Measurements from ENCODE around the gene HMCN2.

HMCN2 gene

DNA sequence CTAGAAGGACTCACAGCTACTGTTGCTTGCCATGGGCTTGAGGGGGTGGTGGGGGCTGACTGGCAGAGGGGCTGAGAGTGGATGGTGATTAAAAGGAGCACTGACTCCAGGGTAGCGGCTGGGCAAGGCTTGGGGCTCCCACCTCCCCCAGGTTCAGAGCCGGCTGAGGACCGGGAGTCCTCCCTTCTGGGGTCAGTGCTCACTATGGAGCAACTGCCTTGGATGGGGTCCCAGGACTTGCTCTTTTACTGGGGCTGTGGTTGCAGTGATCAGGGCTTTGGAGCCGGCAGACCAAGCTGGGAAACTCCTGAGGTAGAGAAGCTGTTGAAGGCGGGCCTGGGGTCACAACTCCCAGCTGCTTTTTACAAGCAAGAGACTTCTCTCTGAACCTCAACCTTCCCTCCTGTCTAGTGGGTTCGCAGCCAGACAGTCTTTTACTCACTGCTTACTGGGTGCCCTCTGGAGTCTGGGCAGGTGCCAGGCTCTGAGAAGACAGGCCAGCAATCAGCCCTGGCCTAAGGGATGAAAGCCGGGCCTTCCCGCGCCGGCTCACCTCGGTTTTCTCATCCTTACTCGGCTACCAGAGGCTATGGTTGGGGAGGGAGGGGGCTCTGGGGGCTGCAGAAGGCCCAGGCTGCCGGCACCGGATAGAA, 178.4 kb downstream of the HMCN2 start:
- Histone ChIP-seq H2BK15ac (ENCODE audit: low read length) (peak overlapping the region; percentile 94), H3K4ac (ENCODE audit: low read length) (no peak overlapping the region), H2BK120ac (ENCODE audit: low read depth, low read length) (peak overlapping the region; percentile 43), H3K79me1 (ENCODE audit: low read depth, low read length) (no peaks in the 10 kb centered on the region), H3K4me3 (ENCODE audit: low read length in 2 of 2) (no peak overlapping the region), H2AFZ (ENCODE audit: low read length) (peak overlapping the region; percentile 88), H3K27ac (replicated peaks; ENCODE audit: low read length) (no peak overlapping the region), H3K4me1 (ENCODE audit: control insufficient read depth in 2 of 2, insufficient read depth in 1 of 2, low read depth in 1 of 2, low read length in 2 of 2) (peaks cover 19 to 27% of the 10 kb centered on the region in 2 donors), H3K4me2 (ENCODE audit: insufficient read depth, low read length, poor library complexity, severe bottlenecking) (peak overlapping the region; percentile 96), H2BK5ac (ENCODE audit: low read length) (no peak overlapping the region), H4K8ac (ENCODE audit: low read depth, low read length) (peak overlapping the region; percentile 32), H3K9ac (ENCODE audit: low read depth, low read length, poor library complexity) (no peak overlapping the region), H4K91ac (ENCODE audit: low read depth, low read length, poor library complexity) (no peak overlapping the region), H3K36me3 (replicated peaks in 1 of 2; ENCODE audit: control insufficient read depth in 2 of 2, insufficient read depth in 2 of 2, low read length in 2 of 2) (no peaks in the 10 kb centered on the region), H2BK12ac (ENCODE audit: low read length) (no peak overlapping the region), H3K9me3 (replicated peaks in 1 of 2; ENCODE audit: control insufficient read depth in 2 of 2, insufficient read depth in 1 of 2, low read depth in 1 of 2, low read length in 2 of 2) (peaks cover 3 to 4% of the 10 kb centered on the region in 2 donors), H3K23ac (ENCODE audit: low read depth, low read length, poor library complexity) (no peak overlapping the region), H3K14ac (ENCODE audit: low read length) (no peak overlapping the region), H2AK5ac (ENCODE audit: low read depth, low read length) (peak overlapping the region; percentile 40), H3K27me3 (ENCODE audit: control insufficient read depth in 3 of 3, insufficient read depth in 3 of 3, low read depth in 1 of 3, low read length in 3 of 3) (peaks cover 0 to 49% (median 13%) of the 10 kb centered on the region in 3 experiments), H3K18ac (ENCODE audit: low read length) (peak overlapping the region; percentile 92)
- WGBS, 2 donors (ENCODE audit: extremely low coverage in 2 of 2, insufficient read length in 2 of 2, insufficient replicate concordance in 1 of 2), result no CpG with 5 or more reads among the region's 14 CpGs
- no peak for DNase-seq (ENCODE audit: low spot score)

DNA sequence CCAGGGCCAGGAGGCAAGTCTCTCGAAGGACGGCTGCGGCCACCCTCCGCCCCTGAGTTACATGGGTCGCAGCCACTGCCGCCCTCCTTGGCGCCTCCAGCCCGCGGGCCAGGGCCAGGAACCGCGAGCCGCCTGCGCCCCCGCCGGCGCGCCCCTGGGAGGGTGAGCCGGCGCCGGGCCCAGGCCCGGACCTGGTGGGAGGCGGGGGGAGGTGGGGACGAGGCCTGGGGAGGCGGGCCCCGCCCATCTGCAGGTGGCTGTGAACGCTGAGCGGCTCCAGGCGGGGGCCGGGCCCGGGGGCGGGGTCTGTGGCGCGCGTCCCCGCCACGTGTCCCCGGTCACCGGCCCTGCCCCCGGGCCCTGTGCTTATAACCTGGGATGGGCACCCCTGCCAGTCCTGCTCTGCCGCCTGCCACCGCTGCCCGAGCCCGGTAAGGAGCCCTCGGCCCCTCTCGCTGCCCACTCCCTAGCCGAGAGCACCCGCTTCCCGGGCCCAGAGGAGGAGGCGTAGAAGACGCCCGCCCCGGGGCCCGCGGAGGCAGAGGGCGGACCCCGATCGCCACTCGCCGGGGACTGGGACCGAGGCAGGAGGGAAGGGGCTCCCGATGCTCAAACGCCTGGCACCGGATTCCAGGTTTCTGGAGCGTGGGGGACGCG, 179.1 kb downstream of the HMCN2 start, which contains the start of gene ASS1:
Gene ASS1, plus strand, starts transcription at position 397 of the 657 bp plus-strand sequence. CDS start 7,268 bp downstream, outside the sequence.
- Histone ChIP-seq H3K9ac (ENCODE audit: low read depth, low read length, poor library complexity) (peak within 1 kb of the TSS; percentile 83), H3K18ac (ENCODE audit: low read length) (peak within 1 kb of the TSS; percentile 92), H3K23ac (ENCODE audit: low read depth, low read length, poor library complexity) (peak within 1 kb of the TSS; percentile 25), H3K4ac (ENCODE audit: low read length) (peak within 1 kb of the TSS; percentile 70), H3K4me3 (ENCODE audit: low read length in 2 of 2) (peak within 1 kb of the TSS; percentile 35 to 80), H2AFZ (ENCODE audit: low read length) (peak within 1 kb of the TSS; percentile 88), H2AK5ac (ENCODE audit: low read depth, low read length) (peak within 1 kb of the TSS; percentile 40), H2BK5ac (ENCODE audit: low read length) (peak within 1 kb of the TSS; percentile 5), H2BK12ac (ENCODE audit: low read length) (peak within 1 kb of the TSS; percentile 67), H3K4me2 (ENCODE audit: insufficient read depth, low read length, poor library complexity, severe bottlenecking) (peak within 1 kb of the TSS; percentile 96), H2BK120ac (ENCODE audit: low read depth, low read length) (peak within 1 kb of the TSS; percentile 43), H2BK15ac (ENCODE audit: low read length) (peak within 1 kb of the TSS; percentile 94), H3K36me3 (replicated peaks in 1 of 2; ENCODE audit: control insufficient read depth in 2 of 2, insufficient read depth in 2 of 2, low read length in 2 of 2) (no peaks in the 10 kb centered on the region), H3K14ac (ENCODE audit: low read length) (no peak within 1 kb of the TSS), H3K27me3 (ENCODE audit: control insufficient read depth in 3 of 3, insufficient read depth in 3 of 3, low read depth in 1 of 3, low read length in 3 of 3) (peaks cover 0 to 49% (median 13%) of the 10 kb centered on the region in 3 experiments), H4K91ac (ENCODE audit: low read depth, low read length, poor library complexity) (no peak within 1 kb of the TSS), H3K4me1 (ENCODE audit: control insufficient read depth in 2 of 2, insufficient read depth in 1 of 2, low read depth in 1 of 2, low read length in 2 of 2) (peaks cover 19 to 27% of the 10 kb centered on the region in 2 donors), H4K8ac (ENCODE audit: low read depth, low read length) (peak within 1 kb of the TSS; percentile 32), H3K9me3 (replicated peaks in 1 of 2; ENCODE audit: control insufficient read depth in 2 of 2, insufficient read depth in 1 of 2, low read depth in 1 of 2, low read length in 2 of 2) (peaks cover 3 to 4% of the 10 kb centered on the region in 2 donors), H3K27ac (replicated peaks; ENCODE audit: low read length) (no peak within 1 kb of the TSS), H3K79me1 (ENCODE audit: low read depth, low read length) (no peaks in the 10 kb centered on the region)
- WGBS, 2 donors (ENCODE audit: extremely low coverage in 2 of 2, insufficient read length in 2 of 2, insufficient replicate concordance in 1 of 2), result no CpG with 5 or more reads among the region's 66 CpGs
- peak; percentile 48 for DNase-seq (ENCODE audit: low spot score)

DNA sequence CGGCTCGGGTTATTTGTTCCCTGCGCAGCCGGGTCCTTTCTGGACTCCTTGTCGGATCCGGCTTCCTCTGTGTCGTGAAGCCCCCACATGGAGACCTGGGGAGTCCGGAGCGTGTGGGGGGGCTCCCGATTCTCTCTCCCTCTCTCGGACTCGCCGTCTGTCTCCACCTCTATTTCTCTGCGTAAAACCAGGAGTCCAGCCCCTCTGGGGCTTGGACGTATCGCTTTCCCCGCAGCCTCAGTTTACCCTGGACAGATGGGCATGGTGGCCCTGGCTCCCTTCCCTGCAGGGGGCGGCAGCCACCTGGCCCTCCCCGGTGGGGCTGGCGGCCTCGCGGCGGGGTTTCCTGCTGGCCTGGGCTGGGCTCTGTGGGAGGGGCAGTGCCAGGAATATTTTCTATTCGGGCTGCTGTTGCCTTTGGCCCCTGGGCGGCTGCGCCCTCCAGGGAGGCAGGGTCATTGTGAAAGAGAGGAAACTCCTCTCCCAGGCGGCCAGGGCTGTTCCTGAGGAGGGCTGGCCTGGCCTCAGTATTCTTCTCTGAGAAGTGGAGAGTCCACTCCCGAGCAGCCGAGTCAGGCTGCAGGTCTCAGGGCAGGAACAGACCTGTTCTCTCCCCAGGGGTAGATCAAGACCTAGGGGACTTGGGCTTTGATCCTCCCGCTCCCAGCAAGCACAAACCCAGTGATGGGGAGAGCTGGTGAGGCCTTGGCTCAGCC, 179.9 kb downstream of the HMCN2 start:
- H2AFZ ChIP-seq (ENCODE audit: low read length), result peak overlapping the region; percentile 88
- no peak overlapping the region for H3K14ac ChIP-seq (ENCODE audit: low read length)
- peak overlapping the region; percentile 70 for H3K4ac ChIP-seq (ENCODE audit: low read length)
- H2BK120ac ChIP-seq (ENCODE audit: low read depth, low read length), result no peak overlapping the region
- H4K8ac ChIP-seq (ENCODE audit: low read depth, low read length), result no peak overlapping the region
- peak overlapping the region; percentile 90 for H3K18ac ChIP-seq (ENCODE audit: low read length)
- peak overlapping the region; percentile 32 for H2AK5ac ChIP-seq (ENCODE audit: low read depth, low read length)
- H2BK15ac ChIP-seq (ENCODE audit: low read length), result peak overlapping the region; percentile 91
- no peak for DNase-seq (ENCODE audit: low spot score)
- H3K23ac ChIP-seq (ENCODE audit: low read depth, low read length, poor library complexity), result peak overlapping the region; percentile 25
- no peak overlapping the region for H4K91ac ChIP-seq (ENCODE audit: low read depth, low read length, poor library complexity)
- H3K79me1 ChIP-seq (ENCODE audit: low read depth, low read length), result no peaks in the 10 kb centered on the region
- peaks cover 3 to 4% of the 10 kb centered on the region in 2 donors for H3K9me3 ChIP-seq (replicated peaks in 1 of 2; ENCODE audit: control insufficient read depth in 2 of 2, insufficient read depth in 1 of 2, low read depth in 1 of 2, low read length in 2 of 2)
- H3K4me1 ChIP-seq (ENCODE audit: control insufficient read depth in 2 of 2, insufficient read depth in 1 of 2, low read depth in 1 of 2, low read length in 2 of 2), result peaks cover 19 to 32% of the 10 kb centered on the region in 2 donors
- peak overlapping the region; percentile 67 for H2BK12ac ChIP-seq (ENCODE audit: low read length)
- H2BK5ac ChIP-seq (ENCODE audit: low read length), result peak overlapping the region; percentile 5
- WGBS, 2 donors (ENCODE audit: extremely low coverage in 2 of 2, insufficient read length in 2 of 2, insufficient replicate concordance in 1 of 2), result no CpG with 5 or more reads among the region's 30 CpGs
- H3K9ac ChIP-seq (ENCODE audit: low read depth, low read length, poor library complexity), result peak overlapping the region; percentile 83
- H3K27ac ChIP-seq (replicated peaks; ENCODE audit: low read length), result no peak overlapping the region
- H3K4me2 ChIP-seq (ENCODE audit: insufficient read depth, low read length, poor library complexity, severe bottlenecking), result peak overlapping the region; percentile 96
- H3K4me3 ChIP-seq (ENCODE audit: low read length in 2 of 2), result peak overlapping the region; percentile 35 to 80
- peaks cover 0 to 52% (median 13%) of the 10 kb centered on the region in 3 experiments for H3K27me3 ChIP-seq (ENCODE audit: control insufficient read depth in 3 of 3, insufficient read depth in 3 of 3, low read depth in 1 of 3, low read length in 3 of 3)
- H3K36me3 ChIP-seq (replicated peaks in 1 of 2; ENCODE audit: control insufficient read depth in 2 of 2, insufficient read depth in 2 of 2, low read length in 2 of 2), result no peaks in the 10 kb centered on the region
